ENCODE measurements around the gene CCNI2.

The CCNI2 gene

GRCh38 chr5:132742158-132742557 lies 5.1 kb upstream of the CCNI2 start:
- no peak overlapping the region for H3K4me3 ChIP-seq (ENCODE audit: low read depth, low read length)
- DNase-seq (ENCODE audit: low read depth): no peak
- TF ChIP-seq CTCF (IDR thresholded peaks at IDR 0.05; ENCODE audit: insufficient read depth, low read depth, low read length, missing control alignments): no peak

- no peak overlapping the region for H3K4me3 ChIP-seq (ENCODE audit: low read depth, low read length)
- no peak for TF ChIP-seq CTCF (IDR thresholded peaks at IDR 0.05; ENCODE audit: insufficient read depth, low read depth, low read length, missing control alignments)
- DNase-seq (ENCODE audit: low read depth): no peak
Observed at GRCh38 chr5:132742626-132743025, 4.6 kb upstream of the CCNI2 start.

- TF ChIP-seq CTCF (IDR thresholded peaks at IDR 0.05; ENCODE audit: insufficient read depth, low read depth, low read length, missing control alignments): no peak
- no peak for DNase-seq (ENCODE audit: low read depth)
- H3K4me3 ChIP-seq (ENCODE audit: low read depth, low read length): no peak overlapping the region
Observed at GRCh38 chr5:132744659-132745058, 2.6 kb upstream of the CCNI2 start.

- H3K4me3 ChIP-seq (ENCODE audit: low read depth, low read length): peak overlapping the region; percentile 77
- no peak for TF ChIP-seq CTCF (IDR thresholded peaks at IDR 0.05; ENCODE audit: insufficient read depth, low read depth, low read length, missing control alignments)
- DNase-seq (ENCODE audit: low read depth): no peak
Observed at GRCh38 chr5:132746592-132746953, 653 bp upstream of the CCNI2 start.

GRCh38 chr5:132747616-132748440 lies 602 bp downstream of the CCNI2 start:
- peak overlapping the region; percentile 77 for H3K4me3 ChIP-seq (ENCODE audit: low read depth, low read length)
- TF ChIP-seq CTCF (IDR thresholded peaks at IDR 0.05; ENCODE audit: insufficient read depth, low read depth, low read length, missing control alignments): no peak
- peak; percentile 61 for DNase-seq (ENCODE audit: low read depth)

- no peak for TF ChIP-seq CTCF (IDR thresholded peaks at IDR 0.05; ENCODE audit: insufficient read depth, low read depth, low read length, missing control alignments)
- H3K4me3 ChIP-seq (ENCODE audit: low read depth, low read length): no peak overlapping the region
- no peak for DNase-seq (ENCODE audit: low read depth)
Observed at GRCh38 chr5:132748522-132749000, 1.3 kb downstream of the CCNI2 start.

- no peak overlapping the region for H3K4me3 ChIP-seq (ENCODE audit: low read depth, low read length)
- DNase-seq (ENCODE audit: low read depth): no peak
Observed at GRCh38 chr5:132749506-132749905, 2.3 kb downstream of the CCNI2 start.

More at GRCh38 chr5:132749506-132749905, 2.3 kb downstream of the CCNI2 start:
- TF ChIP-seq CTCF (IDR thresholded peaks at IDR 0.05; ENCODE audit: insufficient read depth, low read depth, low read length, missing control alignments): no peak
